ENCODE data around the gene TRAPPC10.

DNA sequence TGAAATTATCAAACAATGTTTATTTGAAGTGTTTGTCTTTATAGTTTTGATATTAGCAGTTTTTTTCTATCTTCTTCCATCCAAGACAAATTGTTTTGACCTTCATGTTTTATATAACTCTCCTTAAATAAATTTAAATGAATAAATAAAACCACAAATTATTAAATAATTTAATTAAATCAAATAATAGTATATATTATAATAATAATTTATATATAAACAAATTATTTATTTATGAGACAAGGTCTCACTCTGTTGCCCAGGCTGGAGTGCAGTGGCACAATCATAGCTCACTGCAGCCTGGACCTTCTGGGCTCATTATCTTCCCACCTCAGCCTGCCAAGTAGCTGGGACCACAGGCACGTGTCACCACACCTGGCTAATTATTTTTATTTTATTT lies 82.7 kb downstream of the TRAPPC10 start:
- TF ChIP-seq, protein P1, sequence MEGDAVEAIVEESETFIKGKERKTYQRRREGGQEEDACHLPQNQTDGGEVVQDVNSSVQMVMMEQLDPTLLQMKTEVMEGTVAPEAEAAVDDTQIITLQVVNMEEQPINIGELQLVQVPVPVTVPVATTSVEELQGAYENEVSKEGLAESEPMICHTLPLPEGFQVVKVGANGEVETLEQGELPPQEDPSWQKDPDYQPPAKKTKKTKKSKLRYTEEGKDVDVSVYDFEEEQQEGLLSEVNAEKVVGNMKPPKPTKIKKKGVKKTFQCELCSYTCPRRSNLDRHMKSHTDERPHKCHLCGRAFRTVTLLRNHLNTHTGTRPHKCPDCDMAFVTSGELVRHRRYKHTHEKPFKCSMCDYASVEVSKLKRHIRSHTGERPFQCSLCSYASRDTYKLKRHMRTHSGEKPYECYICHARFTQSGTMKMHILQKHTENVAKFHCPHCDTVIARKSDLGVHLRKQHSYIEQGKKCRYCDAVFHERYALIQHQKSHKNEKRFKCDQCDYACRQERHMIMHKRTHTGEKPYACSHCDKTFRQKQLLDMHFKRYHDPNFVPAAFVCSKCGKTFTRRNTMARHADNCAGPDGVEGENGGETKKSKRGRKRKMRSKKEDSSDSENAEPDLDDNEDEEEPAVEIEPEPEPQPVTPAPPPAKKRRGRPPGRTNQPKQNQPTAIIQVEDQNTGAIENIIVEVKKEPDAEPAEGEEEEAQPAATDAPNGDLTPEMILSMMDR (IDR thresholded peaks at IDR 0.05; ENCODE audit: insufficient read depth, low read length), result no peak
- TF ChIP-seq POLR2AphosphoS5 (IDR thresholded peaks at IDR 0.05; ENCODE audit: low read depth) (no peak), SPI1 (IDR thresholded peaks at IDR 0.05; ENCODE audit: borderline replicate concordance, low read depth) (no peak)
- TF ChIP-seq, protein P2, sequence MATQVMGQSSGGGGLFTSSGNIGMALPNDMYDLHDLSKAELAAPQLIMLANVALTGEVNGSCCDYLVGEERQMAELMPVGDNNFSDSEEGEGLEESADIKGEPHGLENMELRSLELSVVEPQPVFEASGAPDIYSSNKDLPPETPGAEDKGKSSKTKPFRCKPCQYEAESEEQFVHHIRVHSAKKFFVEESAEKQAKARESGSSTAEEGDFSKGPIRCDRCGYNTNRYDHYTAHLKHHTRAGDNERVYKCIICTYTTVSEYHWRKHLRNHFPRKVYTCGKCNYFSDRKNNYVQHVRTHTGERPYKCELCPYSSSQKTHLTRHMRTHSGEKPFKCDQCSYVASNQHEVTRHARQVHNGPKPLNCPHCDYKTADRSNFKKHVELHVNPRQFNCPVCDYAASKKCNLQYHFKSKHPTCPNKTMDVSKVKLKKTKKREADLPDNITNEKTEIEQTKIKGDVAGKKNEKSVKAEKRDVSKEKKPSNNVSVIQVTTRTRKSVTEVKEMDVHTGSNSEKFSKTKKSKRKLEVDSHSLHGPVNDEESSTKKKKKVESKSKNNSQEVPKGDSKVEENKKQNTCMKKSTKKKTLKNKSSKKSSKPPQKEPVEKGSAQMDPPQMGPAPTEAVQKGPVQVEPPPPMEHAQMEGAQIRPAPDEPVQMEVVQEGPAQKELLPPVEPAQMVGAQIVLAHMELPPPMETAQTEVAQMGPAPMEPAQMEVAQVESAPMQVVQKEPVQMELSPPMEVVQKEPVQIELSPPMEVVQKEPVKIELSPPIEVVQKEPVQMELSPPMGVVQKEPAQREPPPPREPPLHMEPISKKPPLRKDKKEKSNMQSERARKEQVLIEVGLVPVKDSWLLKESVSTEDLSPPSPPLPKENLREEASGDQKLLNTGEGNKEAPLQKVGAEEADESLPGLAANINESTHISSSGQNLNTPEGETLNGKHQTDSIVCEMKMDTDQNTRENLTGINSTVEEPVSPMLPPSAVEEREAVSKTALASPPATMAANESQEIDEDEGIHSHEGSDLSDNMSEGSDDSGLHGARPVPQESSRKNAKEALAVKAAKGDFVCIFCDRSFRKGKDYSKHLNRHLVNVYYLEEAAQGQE (IDR thresholded peaks at IDR 0.05; ENCODE audit: insufficient replicate concordance, low read depth), result no peak
